Lower leg skin (tissue), 3 donors: ENCODE results near the gene PTPN18.

Experiments used
- POLR2A ChIP-seq, 2 donors: fragments of 450-650 bp; IDR thresholded peaks; one replicate each; pipeline ENCODE4 v1.6.1; 2016 to 2017; ENCODE audit warnings: antibody characterized with exemption in 2 of 2, mild to moderate bottlenecking in 1 of 2, moderate library complexity in 1 of 2
- TF ChIP-seq, protein P1 (sequence below), 3 donors: fragments of 450-650 bp; IDR thresholded peaks; one replicate each; pipeline ENCODE4 v1.5.1; 2016; ENCODE audit warnings: antibody characterized with exemption in 3 of 3, mild to moderate bottlenecking in 3 of 3, moderate library complexity in 2 of 3

DNA sequence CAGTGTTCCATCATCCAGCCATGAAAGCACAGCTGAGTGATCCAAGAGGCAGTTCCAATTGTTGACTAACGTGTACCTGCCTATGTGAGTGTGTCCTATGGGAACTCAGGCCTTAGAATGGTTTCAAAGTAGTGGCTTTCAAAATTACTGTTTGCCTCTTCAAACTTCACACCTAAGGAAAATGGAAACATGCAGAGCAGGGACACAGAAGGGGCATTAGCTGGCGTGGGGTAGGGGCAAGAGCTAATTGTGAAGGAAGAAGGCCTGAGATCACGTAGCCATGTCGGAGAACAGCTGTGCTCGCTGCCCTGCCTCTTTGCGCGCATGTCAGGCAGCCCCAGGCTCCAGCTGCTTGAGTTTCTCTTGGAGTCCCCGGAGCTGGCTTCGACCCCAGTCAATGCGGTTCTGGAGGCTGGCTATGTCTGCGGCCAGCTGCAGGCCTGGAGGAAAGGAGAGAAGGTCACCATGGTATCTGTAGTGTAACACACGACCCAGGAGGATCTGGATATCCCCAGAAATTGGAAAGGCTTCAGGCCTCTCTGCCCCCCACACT, 17.0 kb upstream of the PTPN18 start:
- TF ChIP-seq POLR2A (IDR thresholded peaks at IDR 0.05): no peak
- TF ChIP-seq, protein P1, sequence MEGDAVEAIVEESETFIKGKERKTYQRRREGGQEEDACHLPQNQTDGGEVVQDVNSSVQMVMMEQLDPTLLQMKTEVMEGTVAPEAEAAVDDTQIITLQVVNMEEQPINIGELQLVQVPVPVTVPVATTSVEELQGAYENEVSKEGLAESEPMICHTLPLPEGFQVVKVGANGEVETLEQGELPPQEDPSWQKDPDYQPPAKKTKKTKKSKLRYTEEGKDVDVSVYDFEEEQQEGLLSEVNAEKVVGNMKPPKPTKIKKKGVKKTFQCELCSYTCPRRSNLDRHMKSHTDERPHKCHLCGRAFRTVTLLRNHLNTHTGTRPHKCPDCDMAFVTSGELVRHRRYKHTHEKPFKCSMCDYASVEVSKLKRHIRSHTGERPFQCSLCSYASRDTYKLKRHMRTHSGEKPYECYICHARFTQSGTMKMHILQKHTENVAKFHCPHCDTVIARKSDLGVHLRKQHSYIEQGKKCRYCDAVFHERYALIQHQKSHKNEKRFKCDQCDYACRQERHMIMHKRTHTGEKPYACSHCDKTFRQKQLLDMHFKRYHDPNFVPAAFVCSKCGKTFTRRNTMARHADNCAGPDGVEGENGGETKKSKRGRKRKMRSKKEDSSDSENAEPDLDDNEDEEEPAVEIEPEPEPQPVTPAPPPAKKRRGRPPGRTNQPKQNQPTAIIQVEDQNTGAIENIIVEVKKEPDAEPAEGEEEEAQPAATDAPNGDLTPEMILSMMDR (IDR thresholded peaks at IDR 0.05): no peak
